ENCODE results near the gene SNTG2. TPM values are rescaled to one million over a fixed set of nuclear protein-coding genes. Genes with fewer than 3 reads are reported as not detected.
"Not testable (repeated sequence)": the region's sequence is repeated elsewhere in the genome, so short reads cannot be mapped to it uniquely, and the experiment has no call there.

The SNTG2 gene
- total RNA-seq, 2 experiments from 2014 or later, result 2.5 to 3.2 TPM

GRCh38 chr2:1375794-1376193 is 425.1 kb downstream of the SNTG2 start:
- Mint-ChIP-seq H3K27ac (no peak overlapping the region), H3K9me3 (no peaks in the 10 kb centered on the region), H3K4me3 (no peak overlapping the region), H3K27me3 (no peaks in the 10 kb centered on the region), H3K4me1 (ENCODE audit: low read depth) (no peaks in the 10 kb centered on the region), H3K36me3 (ENCODE audit: low read depth) (no peaks in the 10 kb centered on the region)
- intact Hi-C loops (cut with micrococcal nuclease), result no loop called here
- ATAC-seq, result no peak
- ChIA-PET CTCF (no interaction called here), POLR2A (no interaction called here)
- DNase-seq, result no peak
- TF ChIP-seq CTCF (IDR thresholded peaks at IDR 0.05), result no peak

- H3K4me3 Mint-ChIP-seq, result no peak overlapping the region
- no peak for DNase-seq
- no peaks in the 10 kb centered on the region for H3K4me1 Mint-ChIP-seq (ENCODE audit: low read depth)
- POLR2A ChIA-PET, result no interaction called here
- CTCF ChIA-PET, result interaction anchor here (1.3 kb wide), 1 partner anchor 174 kb away, joined by 3 read pairs; no protein-coding TSS in a partner anchor
- no peaks in the 10 kb centered on the region for H3K9me3 Mint-ChIP-seq
- no peaks in the 10 kb centered on the region for H3K27me3 Mint-ChIP-seq
- intact Hi-C loops (cut with micrococcal nuclease), result no loop called here
- ATAC-seq, result no peak
- no peak overlapping the region for H3K27ac Mint-ChIP-seq
- no peak for TF ChIP-seq CTCF (IDR thresholded peaks at IDR 0.05)
- H3K36me3 Mint-ChIP-seq (ENCODE audit: low read depth), result no peaks in the 10 kb centered on the region
Measured at GRCh38 chr2:1377473-1377872, 426.8 kb downstream of the SNTG2 start.

- Mint-ChIP-seq H3K36me3 (ENCODE audit: low read depth) (no peaks in the 10 kb centered on the region), H3K27ac (no peak overlapping the region), H3K9me3 (peaks cover 2% of the 10 kb centered on the region), H3K27me3 (no peaks in the 10 kb centered on the region), H3K4me1 (ENCODE audit: low read depth) (no peaks in the 10 kb centered on the region), H3K4me3 (no peak overlapping the region)
- ChIA-PET CTCF (no interaction called here), POLR2A (no interaction called here)
- no peak for TF ChIP-seq CTCF (IDR thresholded peaks at IDR 0.05)
- intact Hi-C loops (cut with micrococcal nuclease), result no loop called here
- ATAC-seq, result no peak
- DNase-seq, result no peak
Measured at GRCh38 chr2:1378456-1379150, 428.0 kb downstream of the SNTG2 start.

GRCh38 chr2:1381644-1382043 is 431.0 kb downstream of the SNTG2 start:
- Mint-ChIP-seq H3K27ac (no peak overlapping the region), H3K4me1 (ENCODE audit: low read depth) (no peaks in the 10 kb centered on the region), H3K9me3 (peaks cover 2% of the 10 kb centered on the region), H3K36me3 (ENCODE audit: low read depth) (no peaks in the 10 kb centered on the region), H3K4me3 (no peak overlapping the region), H3K27me3 (no peaks in the 10 kb centered on the region)
- POLR2A ChIA-PET, result no interaction called here
- ATAC-seq (no peak), DNase-seq (no peak)
- CTCF ChIA-PET, result interaction anchor here (1.5 kb wide), 1 partner anchor 19 kb away, joined by 3 read pairs; no protein-coding TSS in a partner anchor
- intact Hi-C loops (cut with micrococcal nuclease), result no loop called here
- TF ChIP-seq CTCF (IDR thresholded peaks at IDR 0.05), result no peak

GRCh38 chr2:1387954-1388725 is 437.5 kb downstream of the SNTG2 start:
- H3K9me3 Mint-ChIP-seq; H3K36me3 Mint-ChIP-seq (ENCODE audit: low read depth); H3K27me3 Mint-ChIP-seq; DNase-seq; H3K4me1 Mint-ChIP-seq (ENCODE audit: low read depth); H3K4me3 Mint-ChIP-seq; H3K27ac Mint-ChIP-seq; POLR2A ChIA-PET; CTCF ChIA-PET; ATAC-seq; intact Hi-C loops (cut with micrococcal nuclease): not testable (repeated sequence)

- intact Hi-C loops (cut with micrococcal nuclease); H3K4me1 Mint-ChIP-seq (ENCODE audit: low read depth); ATAC-seq; H3K9me3 Mint-ChIP-seq; H3K27ac Mint-ChIP-seq; H3K27me3 Mint-ChIP-seq; H3K4me3 Mint-ChIP-seq; DNase-seq; H3K36me3 Mint-ChIP-seq (ENCODE audit: low read depth); POLR2A ChIA-PET; CTCF ChIA-PET: not testable (repeated sequence)
Measured at GRCh38 chr2:1390118-1390517, 439.5 kb downstream of the SNTG2 start.
